SIG-M5 treated with dmso at 0.1 percent for 504 hours (cell line): ENCODE results near the gene TSPAN14.

ENCODE experiments used
- DNase-seq: peaks from one replicate; lab custom pipeline; 2025; ENCODE audit not compliant: unreplicated experiment; lab: John Stamatoyannopoulos, UW

Gene TSPAN14

DNA sequence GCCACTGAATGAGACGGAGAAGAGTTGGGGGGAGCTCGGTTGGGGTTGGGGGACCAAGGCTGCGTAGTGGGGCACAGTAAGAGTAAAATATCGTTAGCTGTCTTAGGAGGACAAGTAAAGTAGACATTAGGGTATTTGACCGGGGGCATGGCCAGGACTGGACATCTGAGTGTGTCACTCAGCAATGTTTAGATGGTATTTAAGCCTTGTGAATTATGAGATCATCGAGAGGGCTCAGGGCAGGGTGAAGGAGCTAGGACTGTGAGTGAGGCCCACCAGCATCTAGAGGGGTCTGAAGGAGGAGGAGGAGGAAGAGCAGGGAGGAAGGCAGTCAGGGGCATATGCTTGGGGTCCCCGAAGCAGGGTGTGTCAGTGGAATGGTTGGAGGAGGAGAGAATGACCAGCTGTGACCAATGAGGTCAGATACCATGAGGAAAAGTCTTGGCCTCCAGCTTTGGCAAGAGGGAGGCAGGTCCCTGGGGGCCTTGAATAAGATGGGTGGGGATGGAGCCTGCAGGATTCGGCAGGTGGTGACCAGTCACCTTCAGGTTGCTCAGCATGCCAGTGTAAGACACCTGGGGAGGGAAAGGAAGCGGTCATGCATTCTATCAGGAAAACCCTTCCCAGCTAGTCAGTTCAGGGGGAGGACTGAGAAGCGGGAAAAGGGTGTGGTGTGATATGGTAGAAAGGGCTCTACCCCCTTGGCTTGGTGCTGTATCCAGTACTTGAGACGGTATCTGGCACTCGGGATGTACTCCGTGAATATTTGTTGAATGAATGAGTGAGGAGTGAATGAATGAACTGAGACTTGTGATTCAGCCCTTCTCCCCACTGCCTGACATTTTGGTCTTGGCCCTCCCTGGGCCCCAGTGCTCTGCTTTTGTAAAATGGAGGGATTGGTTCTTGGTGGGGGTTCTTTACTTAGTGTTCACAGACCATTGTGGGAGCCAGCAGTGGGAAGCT, 48.8 kb downstream of the TSPAN14 start:
- no peak for DNase-seq

DNA sequence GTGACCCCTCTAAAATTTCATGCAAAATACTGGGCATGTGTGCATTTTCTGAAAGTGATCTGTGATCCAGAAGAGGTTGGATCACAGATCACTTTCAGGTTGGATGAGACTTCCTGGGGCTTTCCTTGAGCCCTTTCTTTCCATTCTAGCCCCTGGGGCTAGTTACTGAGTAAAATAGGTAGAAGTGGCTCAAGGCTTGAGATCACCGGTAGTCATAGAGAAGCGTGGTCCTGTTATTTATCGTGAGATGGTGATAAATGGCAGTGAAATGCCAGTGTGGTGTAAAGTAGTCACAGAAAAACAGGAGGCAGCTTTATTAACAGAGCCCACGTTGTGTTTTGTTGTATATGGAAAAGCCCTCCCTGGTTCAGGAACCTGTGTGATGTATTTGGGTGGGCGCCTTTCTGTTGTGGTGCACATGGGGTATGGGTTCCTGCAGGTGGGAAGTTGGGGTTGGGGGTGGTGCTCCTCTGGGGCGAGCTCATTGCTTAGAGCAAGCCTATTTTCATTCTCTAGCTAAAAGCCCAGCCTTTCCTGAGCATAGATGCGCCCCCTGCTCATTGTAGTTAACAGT, 49.6 kb downstream of the TSPAN14 start:
- no peak for DNase-seq

DNA sequence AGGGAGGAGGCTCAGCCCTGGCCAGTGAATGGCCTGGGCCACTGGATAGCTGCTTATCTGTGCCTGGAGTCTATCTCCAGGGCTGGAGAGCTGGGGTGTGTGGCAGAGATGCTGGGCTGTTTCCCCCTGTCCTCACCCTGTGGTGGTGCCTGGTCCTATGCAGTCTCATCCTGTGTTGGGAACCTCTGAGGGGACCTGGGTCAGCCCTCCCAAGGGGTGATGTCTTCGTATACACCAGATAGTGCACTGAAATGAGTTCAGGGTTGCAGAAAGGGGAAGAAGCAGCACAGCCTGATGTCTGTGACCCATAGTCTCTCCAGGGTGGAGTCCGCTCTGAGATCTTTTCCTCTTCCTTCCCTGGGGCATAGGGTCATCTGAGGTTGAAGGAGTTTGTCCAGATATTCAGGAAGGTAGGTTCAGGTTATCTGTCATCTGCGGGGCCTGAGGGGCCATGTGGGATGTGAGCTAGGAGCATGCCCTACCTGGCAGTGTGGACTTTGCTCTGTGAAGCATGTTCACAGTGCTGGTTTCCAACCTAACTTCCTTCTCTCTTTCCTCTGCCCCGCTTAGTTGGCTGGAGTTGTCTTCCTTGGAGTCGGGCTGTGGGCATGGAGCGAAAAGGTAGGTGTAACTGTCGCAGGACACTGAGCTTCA, 50.2 kb downstream of the TSPAN14 start:
- DNase-seq, result peak; percentile 32

DNA sequence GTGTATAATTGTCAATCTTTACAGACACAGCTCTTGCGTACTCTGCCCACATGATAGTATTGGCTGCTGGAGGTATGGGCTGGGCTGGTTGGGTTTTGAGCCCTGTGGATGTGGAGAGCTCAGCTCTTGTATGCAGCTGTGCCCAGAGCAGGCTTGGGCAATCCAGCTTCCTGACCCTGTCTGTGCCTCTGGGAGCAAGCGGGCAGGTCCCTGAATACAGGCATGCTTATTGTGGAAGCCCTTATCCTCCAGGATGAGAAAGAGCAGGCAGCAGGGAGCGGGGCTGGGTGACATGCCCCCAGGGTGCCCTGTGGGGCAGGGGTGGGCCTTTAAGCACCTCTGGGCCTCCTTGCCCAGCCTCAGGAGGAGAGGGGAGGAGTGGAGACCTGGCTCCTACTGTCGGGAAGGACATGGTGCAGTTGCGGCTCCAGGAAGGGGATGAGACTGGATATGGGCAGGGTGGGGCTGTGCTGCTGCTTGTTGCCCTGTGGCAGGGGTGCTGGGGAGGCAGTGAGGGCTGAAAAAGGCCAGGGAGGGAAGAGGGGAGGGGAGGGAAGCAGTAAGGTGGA, 50.9 kb downstream of the TSPAN14 start:
- no peak for DNase-seq

DNA sequence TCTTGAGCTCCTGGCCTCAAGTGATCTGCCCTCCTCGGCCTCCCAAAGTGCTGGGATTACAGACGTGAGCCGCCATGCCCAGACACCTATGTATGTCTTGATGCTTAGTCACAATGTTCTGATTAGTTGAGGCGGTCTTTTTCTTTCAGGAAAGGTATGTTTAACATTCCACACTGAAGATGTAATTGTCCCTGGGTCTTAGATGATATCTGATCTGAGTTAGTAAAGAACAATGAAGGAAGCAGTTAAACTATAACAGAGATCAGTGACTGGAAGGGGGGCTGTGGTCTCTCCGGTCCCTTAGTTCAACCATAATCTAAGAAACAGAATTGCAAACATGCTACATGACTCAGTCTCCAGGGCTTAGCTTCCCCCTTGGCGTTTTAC, 52.1 kb downstream of the TSPAN14 start:
- DNase-seq, result no peak

DNA sequence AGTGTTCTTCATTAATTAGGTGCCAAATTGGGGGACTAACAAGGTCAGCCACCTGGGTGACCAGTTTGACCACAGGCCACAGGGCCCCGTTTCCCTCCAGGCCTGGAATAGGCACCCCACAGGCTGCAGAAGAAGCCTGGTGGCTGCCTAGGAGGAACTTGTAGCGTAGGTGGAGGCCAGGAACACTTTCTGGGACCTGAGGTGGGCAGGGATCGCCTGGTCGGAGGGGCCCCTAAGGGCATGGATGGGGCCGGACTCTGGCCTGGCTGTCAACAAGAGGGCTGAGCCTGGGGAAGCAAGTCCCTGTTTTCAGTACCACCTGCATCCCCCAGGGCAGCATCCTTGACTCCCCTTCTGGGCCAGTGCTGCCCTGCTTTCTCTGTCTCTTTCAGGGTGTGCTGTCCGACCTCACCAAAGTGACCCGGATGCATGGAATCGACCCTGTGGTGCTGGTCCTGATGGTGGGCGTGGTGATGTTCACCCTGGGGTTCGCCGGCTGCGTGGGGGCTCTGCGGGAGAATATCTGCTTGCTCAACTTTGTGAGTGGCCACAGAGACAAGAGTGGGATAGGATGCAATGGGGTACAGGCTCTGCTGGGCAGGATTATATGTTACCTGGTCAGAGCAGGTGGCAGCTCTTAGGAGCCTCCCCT, 52.9 kb downstream of the TSPAN14 start:
- no peak for DNase-seq

DNA sequence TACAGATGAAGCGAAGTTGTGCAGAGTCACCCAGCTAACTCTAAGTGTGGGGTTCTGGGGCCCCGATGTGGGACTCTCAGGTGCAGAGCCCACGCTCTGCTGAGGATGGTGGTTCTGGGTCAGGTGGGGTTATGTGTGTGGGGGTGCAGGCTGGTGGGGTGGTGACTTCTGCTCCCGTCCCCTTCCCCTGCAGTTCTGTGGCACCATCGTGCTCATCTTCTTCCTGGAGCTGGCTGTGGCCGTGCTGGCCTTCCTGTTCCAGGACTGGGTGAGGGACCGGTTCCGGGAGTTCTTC, 54.9 kb downstream of the TSPAN14 start:
- DNase-seq, result no peak

DNA sequence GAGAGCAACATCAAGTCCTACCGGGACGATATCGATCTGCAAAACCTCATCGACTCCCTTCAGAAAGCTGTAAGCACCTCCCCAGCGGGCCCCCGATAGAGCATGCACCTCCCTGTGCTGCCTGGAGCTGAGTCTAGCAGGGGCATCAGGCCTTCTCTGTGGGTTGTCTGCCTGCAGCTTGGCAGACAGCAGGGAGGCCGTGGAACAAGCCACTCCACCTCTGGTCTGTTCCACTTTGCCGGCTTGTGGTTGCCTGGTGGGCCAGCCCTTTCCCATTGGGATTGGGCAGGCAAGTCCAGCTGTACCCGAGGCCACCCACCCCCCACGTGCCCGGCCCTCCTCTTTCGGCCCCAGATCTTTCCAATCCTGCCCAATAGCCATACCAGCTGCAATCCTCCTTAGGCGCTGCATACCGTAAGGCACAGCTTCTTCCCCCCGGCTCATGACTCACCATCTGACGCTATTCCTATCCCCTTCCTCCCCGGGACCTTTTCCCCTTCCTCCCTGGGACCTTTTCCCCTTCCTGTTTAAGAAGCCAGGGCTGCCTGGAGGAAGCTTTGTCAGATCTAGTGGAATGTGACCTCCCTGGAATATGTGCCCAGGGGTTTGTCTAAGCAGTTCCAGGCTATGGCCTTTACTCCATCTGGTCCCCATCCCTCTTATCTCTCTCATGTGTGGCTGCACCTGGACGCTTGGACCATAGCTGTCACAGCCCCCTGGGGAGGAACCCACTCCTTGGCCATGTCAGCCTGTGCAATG, 55.5 kb downstream of the TSPAN14 start:
- no peak for DNase-seq

DNA sequence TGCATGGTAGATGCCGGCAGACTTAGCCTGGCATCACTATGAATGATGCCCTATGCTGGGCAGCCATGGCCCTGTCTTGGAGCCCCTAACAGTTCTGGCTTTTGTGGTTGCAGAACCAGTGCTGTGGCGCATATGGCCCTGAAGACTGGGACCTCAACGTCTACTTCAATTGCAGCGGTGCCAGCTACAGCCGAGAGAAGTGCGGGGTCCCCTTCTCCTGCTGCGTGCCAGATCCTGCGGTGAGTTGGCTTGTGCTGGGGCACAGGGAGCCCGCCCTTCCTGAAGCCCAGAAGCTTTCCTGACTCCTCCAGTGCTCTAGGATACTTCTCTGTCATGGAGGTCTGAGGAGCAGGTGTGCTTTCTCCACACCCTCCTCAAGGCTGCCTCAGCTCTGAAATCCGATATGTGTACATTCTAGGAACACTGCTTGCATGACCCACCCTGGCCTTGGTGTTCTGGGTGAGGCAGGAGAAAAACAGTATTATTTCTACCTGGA, 58.0 kb downstream of the TSPAN14 start:
- no peak for DNase-seq

DNA sequence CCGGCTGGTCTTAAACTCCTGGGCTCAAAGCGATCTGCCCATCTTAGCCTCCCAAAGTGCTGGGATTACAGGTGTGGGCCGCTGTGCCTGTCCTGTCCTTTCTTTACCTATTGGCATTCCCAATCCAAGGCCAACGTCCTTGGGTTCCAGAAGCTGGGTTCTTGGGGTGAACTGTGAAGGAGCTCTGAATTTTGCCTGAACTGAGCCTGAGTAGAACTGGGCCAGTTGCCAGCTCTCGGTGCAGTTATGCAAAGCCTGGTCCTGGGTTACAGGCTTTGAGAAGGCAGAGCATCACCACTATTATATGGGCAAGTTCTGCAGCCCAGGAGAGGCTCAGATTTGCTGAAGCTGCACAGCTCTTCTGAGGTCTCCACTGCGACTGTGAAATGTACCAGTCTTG, 59.0 kb downstream of the TSPAN14 start:
- no peak for DNase-seq

DNA sequence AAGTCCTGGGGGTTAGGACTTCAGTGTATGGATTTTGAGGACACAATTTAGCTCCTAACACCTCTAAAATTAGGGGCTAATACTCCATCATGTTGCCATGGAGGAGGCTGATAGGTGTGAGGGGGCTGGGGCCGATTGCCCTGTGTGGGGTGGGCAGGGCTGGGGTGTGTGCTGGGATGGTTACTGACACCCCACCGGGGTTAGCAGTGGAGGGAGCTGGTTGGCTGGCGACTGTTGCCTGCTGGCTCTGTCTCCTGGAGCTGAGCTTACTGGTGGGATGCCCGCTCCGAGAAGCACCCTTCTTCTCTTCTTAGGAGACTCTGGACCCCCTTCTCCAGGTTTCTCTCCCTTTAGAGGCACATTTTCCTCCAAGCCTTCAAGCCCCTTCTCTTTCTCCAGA, 61.4 kb downstream of the TSPAN14 start:
- no peak for DNase-seq

DNA sequence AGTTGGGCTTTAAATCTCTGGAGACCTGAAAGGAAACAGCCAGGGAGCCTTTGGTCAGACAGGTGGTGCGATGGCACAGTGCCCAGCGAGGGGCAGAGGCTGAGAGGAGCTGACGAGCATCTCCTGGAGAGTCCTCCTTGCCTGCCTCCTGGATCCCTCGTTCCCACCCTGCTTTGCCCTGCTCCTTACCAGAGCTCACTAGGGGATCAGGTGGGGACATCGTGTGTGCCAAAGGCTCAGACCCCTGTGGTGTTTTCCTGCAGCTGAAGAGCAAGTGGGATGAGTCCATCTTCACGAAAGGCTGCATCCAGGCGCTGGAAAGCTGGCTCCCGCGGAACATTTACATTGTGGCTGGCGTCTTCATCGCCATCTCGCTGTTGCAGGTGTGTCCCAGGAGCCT, 61.8 kb downstream of the TSPAN14 start:
- no peak for DNase-seq

DNA sequence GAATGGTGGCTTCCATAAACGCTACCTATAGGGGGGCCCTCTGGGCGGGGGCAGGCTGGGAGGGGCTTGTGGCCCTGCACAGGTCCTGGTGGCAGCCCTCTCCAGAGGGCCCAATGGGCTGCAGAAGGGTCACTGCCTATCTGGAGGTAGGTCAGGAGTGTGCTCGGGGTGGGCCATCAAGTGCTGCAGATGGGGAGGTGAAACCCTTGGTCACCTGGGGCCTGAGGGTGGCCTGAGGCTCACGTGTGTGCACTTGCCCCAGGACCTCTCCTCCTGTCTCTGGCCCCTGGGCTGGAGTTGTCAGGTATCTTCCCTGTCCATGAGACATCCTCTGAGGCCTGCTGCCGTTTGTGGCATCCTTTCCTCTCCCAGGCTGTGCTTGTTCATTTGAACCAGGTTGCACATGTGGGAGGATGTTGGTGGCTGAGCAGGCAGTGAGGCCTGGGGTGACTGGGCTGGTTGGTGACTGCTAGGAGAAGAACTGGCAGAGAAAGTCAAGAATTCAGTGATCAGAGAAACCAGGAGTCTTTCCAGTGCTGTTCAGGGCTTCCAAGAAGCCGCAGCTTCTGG, 62.5 kb downstream of the TSPAN14 start:
- DNase-seq, result no peak

DNA sequence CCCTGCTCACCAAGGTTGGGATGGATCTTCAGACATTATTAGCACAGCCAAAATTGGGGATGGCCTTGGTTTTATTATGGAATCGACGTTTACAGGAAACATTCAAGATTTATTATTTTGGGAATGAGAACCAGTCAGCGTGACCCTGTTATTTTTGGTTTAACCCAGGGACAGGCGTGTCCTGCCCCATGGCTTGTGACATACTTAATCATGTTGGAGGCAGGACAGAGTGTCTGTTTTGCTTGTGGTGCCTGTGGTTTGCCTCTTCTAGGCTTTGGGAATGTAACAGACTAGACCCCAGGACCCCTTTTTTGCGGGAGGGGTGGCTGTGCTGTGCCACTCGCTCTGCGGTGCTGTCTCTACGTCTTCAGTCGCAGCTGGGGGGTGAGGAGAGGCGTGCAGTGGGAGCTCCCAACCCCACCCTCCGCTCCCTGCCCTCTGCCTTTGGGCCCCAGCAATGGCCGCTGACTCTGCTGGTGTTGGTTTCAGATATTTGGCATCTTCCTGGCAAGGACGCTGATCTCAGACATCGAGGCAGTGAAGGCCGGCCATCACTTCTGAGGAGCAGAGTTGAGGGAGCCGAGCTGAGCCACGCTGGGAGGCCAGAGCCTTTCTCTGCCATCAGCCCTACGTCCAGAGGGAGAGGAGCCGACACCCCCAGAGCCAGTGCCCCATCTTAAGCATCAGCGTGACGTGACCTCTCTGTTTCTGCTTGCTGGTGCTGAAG, 63.5 kb downstream of the TSPAN14 start:
- no peak for DNase-seq

DNA sequence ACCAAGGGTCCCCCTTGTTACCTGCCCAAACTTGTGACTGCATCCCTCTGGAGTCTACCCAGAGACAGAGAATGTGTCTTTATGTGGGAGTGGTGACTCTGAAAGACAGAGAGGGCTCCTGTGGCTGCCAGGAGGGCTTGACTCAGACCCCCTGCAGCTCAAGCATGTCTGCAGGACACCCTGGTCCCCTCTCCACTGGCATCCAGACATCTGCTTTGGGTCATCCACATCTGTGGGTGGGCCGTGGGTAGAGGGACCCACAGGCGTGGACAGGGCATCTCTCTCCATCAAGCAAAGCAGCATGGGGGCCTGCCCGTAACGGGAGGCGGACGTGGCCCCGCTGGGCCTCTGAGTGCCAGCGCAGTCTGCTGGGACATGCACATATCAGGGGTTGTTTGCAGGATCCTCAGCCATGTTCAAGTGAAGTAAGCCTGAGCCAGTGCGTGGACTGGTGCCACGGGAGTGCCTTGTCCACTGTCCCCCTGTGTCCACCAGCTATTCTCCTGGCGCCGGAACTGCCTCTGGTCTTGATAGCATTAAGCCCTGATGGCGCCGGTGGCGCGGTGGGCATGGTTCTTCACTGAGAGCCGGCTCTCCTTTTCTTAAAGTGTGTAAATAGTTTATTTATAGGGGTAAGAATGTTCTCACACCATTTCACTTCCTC, 64.2 kb downstream of the TSPAN14 start:
- peak; percentile 37 for DNase-seq

DNA sequence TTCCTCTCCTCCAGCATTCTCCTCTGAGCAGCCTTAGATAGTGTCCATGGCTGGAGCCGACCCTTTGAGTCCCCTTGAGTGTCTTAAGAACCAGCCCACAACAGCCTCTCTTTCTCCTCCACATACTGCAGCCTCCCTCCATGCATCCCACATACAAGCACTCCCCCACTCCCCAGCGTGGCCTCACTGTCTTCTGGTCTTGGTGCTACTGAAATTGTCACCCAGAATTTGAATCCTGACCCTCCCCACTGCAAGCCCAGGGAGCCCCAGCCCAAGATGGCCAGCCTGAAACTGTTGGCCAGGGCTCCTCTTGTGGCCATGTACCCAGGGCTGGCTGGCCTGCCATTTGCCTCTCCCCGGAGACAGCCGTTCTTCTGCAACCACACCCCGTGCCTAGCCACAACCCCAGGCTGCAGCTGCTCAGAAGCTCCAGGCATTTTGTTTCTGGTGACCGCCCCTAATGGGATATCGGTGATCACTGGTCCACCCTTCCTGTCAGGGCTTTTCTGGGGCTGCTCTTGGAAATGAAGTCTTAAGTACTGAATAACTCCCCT, 64.8 kb downstream of the TSPAN14 start:
- DNase-seq, result no peak

DNA sequence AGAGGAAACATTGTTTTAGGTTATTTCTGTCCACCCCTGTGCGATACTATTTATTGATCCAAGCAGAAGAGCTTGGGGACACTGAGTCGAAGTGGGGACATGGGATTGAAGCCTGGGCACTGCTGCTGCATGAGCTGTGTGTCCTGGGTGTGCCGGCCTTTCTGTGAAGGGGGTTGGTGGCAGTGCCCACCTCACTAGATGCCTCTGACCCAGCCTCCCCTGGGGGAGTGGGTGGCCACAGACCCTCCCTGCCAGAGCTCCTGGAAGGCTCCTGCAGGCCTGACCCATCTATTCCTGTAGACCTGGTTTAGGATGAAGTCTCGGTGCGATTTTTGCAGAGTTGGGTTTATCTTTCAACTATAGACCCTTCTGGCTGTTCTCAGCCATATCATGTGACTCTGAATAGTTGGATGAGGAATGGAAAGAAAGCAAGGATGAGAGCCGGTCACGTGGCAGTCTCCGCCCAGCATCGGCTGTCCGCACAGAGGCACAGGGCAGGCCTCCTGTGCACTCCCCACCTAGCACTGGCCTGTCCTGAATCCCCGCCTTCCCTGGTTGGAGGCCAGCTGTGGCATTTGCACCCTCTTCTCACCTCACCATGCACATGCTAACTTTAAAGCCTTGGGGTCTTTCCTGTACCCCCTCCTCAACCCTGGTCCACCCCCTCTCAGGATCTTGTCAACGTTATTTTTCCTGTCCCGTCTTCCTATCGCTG, 66.0 kb downstream of the TSPAN14 start:
- no peak for DNase-seq
